K562 (cell line): ENCODE results near the gene YIPF5. TPM values are rescaled to one million over a fixed set of nuclear protein-coding genes. Genes with fewer than 3 reads are reported as not detected.

Experiments used
- ARID2 ChIP-seq: fragments of 450-650 bp; IDR thresholded peaks from 2 replicates; pipeline ENCODE4 v1.6.1; 2017; ENCODE audit warnings: antibody characterized with exemption, mild to moderate bottlenecking
- POLR2A ChIP-seq: fragments of 450-650 bp; conservative IDR thresholded peaks from 2 replicates; pipeline ENCODE4 v1.6.1; 2016
- RHOXF2B ChIP-seq: fragments of 250-450 bp; sonication (Bioruptor Pico); conservative IDR thresholded peaks from 2 replicates; pipeline ENCODE4 v1.5.1; 2021
- SIN3A ChIP-seq, 2 experiments: fragments of 150-350 bp in 1 of 2; IDR thresholded peaks; 2 replicates each; pipeline ENCODE4 v1.6.1; 2011 to 2016; ENCODE audit warnings: borderline replicate concordance in 2 of 2, low read depth in 2 of 2, low read length in 2 of 2, mild to moderate bottlenecking in 2 of 2, moderate library complexity in 2 of 2; ENCODE audit not compliant: control insufficient read depth in 1 of 2
- TCF7 ChIP-seq: sonication (generic); IDR thresholded peaks from 2 replicates; pipeline ENCODE4 v1.6.1; 2016; ENCODE audit warnings: antibody characterized with exemption, borderline replicate concordance
- polyA plus RNA-seq, 8 experiments: library from polyadenylated mRNA; depleted of rRNA in 4 of 8; stranded (reverse) in 5 of 8; unstranded in 3 of 8; fragments of >200 nt; fragmentation: Nextera tagmentation in 2 of 8; fragmentation: Illumina TruSeq in 1 of 8; extraction: Ambion mirVana in 2 of 8; extraction: Trizol in 1 of 8; gene quantifications; 2 replicates each; pipeline versions ENCODE4 v1.2.1 to v1.2.3, GENCODE V29; 2011 to 2014; ENCODE audit warnings: inconsistent platforms in 1 of 8, missing spikeins in 1 of 8
- total RNA-seq, 7 experiments: library from RNA; depleted of rRNA in 6 of 7; stranded (reverse); fragments of >200 nt in 6 of 7; fragmentation: Illumina TruSeq in 2 of 7; extraction: Trizol in 2 of 7; gene quantifications; 2 replicates each; pipeline versions ENCODE4 v1.2.1 to v1.2.3, GENCODE V29; 2011 to 2021; ENCODE audit warnings: low replicate concordance in 1 of 7
- TF ChIP-seq, protein P1 (sequence below): sonication (generic); formaldehyde crosslinking; IDR thresholded peaks from 2 replicates; pipeline ENCODE4 v1.8.0; 2023; ENCODE audit warnings: mild to moderate bottlenecking, missing genetic modification reagents
- TF ChIP-seq, protein P2 (sequence below): conservative IDR thresholded peaks from 2 replicates; pipeline ENCODE4 v1.6.1; 2011; ENCODE audit warnings: low read depth, mild to moderate bottlenecking, low read length; ENCODE audit not compliant: control insufficient read depth
- TF ChIP-seq, protein P3 (sequence below): sonication (generic); formaldehyde crosslinking; IDR thresholded peaks from 2 replicates; pipeline ENCODE4 v1.8.1; 2023; ENCODE audit warnings: mild to moderate bottlenecking, missing genetic modification reagents
- TF ChIP-seq, protein P4 (sequence below): sonication (generic); formaldehyde crosslinking; IDR thresholded peaks from 2 replicates; pipeline ENCODE4 v1.8.0; 2022; ENCODE audit warnings: missing genetic modification reagents, mild to moderate bottlenecking, borderline replicate concordance
- TF ChIP-seq, protein P5 (sequence below): sonication (generic); formaldehyde crosslinking; IDR thresholded peaks from 2 replicates; pipeline ENCODE4 v1.8.0; 2022; ENCODE audit warnings: missing genetic modification reagents, mild to moderate bottlenecking, moderate library complexity, borderline replicate concordance
- TF ChIP-seq, protein P6 (sequence below): fragments of 450-650 bp; conservative IDR thresholded peaks from 2 replicates; pipeline ENCODE4 v1.6.1; 2016; ENCODE audit warnings: missing genetic modification characterization, low read depth, mild to moderate bottlenecking, missing compliant biosample characterization, moderate library complexity

The YIPF5 gene
- total and polyA plus RNA-seq, 9 of the 15 experiments (the other 6 are each of a cell fraction or from before 2014, with no cell fraction given) = 12.1 to 52.9 (median 33.7) TPM

DNA sequence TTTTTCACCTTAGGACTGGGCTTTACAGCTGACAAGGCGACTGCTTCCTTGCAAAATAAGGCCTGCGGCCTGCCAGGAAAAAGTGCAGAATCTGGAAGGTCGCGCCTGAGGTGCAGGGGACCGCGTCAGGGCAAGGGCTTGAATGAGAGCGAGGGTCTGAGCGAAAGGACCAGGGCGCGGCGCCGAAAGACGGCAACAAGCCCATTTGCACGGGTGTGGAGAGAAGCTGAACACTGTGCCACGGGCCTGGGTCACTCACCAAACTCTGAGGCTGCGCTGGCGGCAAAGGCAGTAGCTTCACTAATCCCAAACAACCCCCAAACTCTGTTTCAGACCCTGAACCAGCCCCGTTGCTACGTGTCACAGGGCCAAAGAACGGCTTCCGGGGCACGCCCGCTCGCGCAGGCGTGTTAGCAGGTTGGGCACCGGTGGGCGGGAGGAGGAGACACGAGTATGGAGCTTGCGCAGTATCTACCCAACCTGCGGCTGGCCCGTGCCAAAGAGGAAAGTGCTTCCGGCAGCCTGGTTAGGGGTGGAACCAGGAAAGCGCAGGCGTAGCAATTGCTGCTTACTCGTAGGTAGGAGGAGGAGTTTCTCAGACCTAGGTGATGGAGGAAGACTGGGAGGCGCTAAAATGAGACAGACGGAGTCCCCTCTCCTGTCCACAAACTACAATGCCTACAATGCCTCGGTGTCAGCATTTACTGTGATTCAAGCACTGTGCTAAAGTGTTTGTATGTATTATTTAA, at the start of gene YIPF5, which contains the start of gene KCTD16 (continued):
- TF ChIP-seq, protein P1, sequence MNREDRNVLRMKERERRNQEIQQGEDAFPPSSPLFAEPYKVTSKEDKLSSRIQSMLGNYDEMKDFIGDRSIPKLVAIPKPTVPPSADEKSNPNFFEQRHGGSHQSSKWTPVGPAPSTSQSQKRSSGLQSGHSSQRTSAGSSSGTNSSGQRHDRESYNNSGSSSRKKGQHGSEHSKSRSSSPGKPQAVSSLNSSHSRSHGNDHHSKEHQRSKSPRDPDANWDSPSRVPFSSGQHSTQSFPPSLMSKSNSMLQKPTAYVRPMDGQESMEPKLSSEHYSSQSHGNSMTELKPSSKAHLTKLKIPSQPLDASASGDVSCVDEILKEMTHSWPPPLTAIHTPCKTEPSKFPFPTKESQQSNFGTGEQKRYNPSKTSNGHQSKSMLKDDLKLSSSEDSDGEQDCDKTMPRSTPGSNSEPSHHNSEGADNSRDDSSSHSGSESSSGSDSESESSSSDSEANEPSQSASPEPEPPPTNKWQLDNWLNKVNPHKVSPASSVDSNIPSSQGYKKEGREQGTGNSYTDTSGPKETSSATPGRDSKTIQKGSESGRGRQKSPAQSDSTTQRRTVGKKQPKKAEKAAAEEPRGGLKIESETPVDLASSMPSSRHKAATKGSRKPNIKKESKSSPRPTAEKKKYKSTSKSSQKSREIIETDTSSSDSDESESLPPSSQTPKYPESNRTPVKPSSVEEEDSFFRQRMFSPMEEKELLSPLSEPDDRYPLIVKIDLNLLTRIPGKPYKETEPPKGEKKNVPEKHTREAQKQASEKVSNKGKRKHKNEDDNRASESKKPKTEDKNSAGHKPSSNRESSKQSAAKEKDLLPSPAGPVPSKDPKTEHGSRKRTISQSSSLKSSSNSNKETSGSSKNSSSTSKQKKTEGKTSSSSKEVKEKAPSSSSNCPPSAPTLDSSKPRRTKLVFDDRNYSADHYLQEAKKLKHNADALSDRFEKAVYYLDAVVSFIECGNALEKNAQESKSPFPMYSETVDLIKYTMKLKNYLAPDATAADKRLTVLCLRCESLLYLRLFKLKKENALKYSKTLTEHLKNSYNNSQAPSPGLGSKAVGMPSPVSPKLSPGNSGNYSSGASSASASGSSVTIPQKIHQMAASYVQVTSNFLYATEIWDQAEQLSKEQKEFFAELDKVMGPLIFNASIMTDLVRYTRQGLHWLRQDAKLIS = no peak
- TF ChIP-seq ARID2 (no peak), TCF7 (no peak), SIN3A (IDR thresholded peaks at IDR 0.05; ENCODE audit: borderline replicate concordance in 2 of 2, control insufficient read depth in 1 of 2, low read depth in 2 of 2, low read length in 2 of 2) (peak; percentile 45 to 76; a peak in 2 of 4 replicates), RHOXF2B (CRISPR knock-in tag) (no peak), POLR2A (peak; percentile 89)
- TF ChIP-seq, protein P2, sequence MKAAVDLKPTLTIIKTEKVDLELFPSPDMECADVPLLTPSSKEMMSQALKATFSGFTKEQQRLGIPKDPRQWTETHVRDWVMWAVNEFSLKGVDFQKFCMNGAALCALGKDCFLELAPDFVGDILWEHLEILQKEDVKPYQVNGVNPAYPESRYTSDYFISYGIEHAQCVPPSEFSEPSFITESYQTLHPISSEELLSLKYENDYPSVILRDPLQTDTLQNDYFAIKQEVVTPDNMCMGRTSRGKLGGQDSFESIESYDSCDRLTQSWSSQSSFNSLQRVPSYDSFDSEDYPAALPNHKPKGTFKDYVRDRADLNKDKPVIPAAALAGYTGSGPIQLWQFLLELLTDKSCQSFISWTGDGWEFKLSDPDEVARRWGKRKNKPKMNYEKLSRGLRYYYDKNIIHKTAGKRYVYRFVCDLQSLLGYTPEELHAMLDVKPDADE = no peak; the same call in 1 of the 2 replicates
- TF ChIP-seq, protein P3, sequence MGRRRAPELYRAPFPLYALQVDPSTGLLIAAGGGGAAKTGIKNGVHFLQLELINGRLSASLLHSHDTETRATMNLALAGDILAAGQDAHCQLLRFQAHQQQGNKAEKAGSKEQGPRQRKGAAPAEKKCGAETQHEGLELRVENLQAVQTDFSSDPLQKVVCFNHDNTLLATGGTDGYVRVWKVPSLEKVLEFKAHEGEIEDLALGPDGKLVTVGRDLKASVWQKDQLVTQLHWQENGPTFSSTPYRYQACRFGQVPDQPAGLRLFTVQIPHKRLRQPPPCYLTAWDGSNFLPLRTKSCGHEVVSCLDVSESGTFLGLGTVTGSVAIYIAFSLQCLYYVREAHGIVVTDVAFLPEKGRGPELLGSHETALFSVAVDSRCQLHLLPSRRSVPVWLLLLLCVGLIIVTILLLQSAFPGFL (CRISPR knock-in tag) = no peak
- TF ChIP-seq, protein P4, sequence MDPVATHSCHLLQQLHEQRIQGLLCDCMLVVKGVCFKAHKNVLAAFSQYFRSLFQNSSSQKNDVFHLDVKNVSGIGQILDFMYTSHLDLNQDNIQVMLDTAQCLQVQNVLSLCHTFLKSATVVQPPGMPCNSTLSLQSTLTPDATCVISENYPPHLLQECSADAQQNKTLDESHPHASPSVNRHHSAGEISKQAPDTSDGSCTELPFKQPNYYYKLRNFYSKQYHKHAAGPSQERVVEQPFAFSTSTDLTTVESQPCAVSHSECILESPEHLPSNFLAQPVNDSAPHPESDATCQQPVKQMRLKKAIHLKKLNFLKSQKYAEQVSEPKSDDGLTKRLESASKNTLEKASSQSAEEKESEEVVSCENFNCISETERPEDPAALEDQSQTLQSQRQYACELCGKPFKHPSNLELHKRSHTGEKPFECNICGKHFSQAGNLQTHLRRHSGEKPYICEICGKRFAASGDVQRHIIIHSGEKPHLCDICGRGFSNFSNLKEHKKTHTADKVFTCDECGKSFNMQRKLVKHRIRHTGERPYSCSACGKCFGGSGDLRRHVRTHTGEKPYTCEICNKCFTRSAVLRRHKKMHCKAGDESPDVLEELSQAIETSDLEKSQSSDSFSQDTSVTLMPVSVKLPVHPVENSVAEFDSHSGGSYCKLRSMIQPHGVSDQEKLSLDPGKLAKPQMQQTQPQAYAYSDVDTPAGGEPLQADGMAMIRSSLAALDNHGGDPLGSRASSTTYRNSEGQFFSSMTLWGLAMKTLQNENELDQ (CRISPR knock-in tag) = no peak
- TF ChIP-seq, protein P5, sequence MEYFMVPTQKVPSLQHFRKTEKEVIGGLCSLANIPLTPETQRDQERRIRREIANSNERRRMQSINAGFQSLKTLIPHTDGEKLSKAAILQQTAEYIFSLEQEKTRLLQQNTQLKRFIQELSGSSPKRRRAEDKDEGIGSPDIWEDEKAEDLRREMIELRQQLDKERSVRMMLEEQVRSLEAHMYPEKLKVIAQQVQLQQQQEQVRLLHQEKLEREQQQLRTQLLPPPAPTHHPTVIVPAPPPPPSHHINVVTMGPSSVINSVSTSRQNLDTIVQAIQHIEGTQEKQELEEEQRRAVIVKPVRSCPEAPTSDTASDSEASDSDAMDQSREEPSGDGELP = peak; percentile 59; the same call in 1 of the 2 replicates
- TF ChIP-seq, protein P6, sequence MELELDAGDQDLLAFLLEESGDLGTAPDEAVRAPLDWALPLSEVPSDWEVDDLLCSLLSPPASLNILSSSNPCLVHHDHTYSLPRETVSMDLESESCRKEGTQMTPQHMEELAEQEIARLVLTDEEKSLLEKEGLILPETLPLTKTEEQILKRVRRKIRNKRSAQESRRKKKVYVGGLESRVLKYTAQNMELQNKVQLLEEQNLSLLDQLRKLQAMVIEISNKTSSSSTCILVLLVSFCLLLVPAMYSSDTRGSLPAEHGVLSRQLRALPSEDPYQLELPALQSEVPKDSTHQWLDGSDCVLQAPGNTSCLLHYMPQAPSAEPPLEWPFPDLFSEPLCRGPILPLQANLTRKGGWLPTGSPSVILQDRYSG (tag) = no peak
